Activated CD4-positive, CD25-positive, alpha-beta regulatory T cell treated with anti-CD3 and anti-CD28 coated beads, Interleukin-2, amount 50 U/mL, for 16 hours (primary cell): Measurements from ENCODE around the gene GYPC.
"Not testable (repeated sequence)": the region's sequence is repeated elsewhere in the genome, so short reads cannot be mapped to it uniquely, and the experiment has no call there.

Source experiments
- DNase-seq: peaks from one replicate; pipeline ENCODE4 v3.0.0-alpha.2; 2020; ENCODE audit warnings: low read depth, low spot score

The GYPC gene

DNA sequence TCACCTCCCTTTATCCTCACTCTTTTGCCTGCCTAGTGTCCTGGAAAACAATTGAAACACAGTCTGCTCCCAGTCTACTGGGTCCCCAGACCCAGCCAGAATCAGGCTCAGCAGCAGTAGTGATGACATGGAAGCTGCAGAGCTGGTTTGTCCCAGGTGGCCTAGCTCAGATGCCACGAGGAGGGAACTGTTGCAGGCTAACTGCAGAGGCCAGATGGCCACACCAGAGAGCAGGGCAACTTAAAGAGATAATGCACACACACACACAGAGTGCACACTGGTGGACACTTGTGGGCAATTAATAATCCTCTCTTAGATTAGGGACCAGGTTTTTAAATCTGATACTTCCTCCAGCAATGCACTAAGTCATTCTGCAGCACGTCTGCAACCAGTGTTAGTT, 42.4 kb downstream of the GYPC start:
- no peak for DNase-seq

- no peak for DNase-seq
Observed at GRCh38 chr2:126699018-126699417, 43.1 kb downstream of the GYPC start.

- no peak for DNase-seq
Observed at GRCh38 chr2:126699716-126700581, 44.0 kb downstream of the GYPC start.

DNA sequence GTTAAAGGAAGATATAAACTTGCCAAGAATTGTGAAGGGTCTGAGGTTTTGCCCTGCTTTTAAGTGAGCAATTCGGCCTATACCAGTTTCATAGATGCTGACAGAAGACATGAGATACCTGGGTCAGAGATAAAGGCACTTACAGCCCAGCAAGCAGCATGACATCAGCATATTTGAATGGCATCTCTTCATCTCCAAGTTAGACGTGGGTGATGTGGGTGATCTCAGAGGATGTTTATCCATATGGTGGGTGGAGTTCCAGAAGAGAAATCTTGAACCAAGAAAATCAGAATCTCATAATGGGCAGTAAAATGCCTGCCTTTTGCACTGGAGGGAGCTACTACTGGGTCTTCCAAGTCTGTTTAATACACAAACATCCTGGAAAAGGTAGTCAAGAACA, 44.7 kb downstream of the GYPC start:
- no peak for DNase-seq

DNA sequence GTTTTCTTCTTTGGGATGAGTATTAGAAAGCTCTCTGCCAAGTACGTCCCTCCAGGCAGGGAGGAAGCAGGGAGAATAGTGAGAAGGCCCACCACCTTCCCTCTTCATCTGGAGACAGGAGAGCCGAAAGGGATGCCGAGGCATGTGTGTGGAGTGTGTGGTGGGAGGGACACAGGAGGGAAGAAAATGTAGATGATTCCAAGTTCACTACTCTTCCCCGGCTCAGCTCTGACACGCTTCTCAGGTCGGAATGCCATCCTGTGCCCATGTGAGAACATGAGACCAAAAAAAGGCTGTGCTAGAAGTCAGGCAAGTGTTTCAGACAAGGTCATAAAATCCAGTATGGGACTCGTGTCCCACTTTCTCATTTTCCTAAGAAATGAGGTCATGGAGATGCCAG, 47.4 kb downstream of the GYPC start:
- DNase-seq = no peak

DNA sequence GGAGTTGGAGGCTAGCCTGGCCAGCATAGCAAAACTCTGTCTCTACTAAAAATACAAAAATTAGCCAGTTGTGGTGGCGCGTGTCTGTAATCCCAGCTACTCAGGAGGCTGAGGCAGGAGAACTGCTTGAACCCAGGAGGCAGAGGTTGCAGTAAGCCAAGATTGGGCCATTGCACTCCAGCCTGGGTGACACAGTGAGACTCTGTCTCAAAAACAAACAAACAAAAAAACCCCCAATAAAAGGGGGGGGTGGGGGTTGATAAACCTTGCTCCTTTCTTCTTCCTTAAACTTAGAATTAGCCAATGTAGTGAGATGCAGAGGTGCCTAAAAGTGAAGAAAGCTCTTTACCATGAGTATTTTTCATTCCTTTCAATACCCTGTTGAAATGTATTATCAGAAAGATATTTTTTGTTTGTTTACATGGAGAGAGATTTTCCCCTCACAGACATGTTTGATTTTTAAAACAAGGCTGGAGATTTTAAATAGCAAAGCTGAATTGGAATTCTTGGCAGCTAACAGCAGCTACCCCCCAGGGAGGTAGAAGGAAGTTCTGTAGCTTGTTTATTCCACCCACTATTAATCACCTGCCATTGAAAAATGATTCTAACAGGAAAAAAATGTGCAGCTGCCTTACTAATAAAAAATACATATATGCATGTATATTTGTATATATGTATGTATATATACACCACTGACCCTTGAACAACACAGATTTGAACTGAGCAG, 48.6 kb downstream of the GYPC start:
- no peak for DNase-seq

- no peak for DNase-seq
Observed at GRCh38 chr2:126707191-126707590, 51.2 kb downstream of the GYPC start.

DNA sequence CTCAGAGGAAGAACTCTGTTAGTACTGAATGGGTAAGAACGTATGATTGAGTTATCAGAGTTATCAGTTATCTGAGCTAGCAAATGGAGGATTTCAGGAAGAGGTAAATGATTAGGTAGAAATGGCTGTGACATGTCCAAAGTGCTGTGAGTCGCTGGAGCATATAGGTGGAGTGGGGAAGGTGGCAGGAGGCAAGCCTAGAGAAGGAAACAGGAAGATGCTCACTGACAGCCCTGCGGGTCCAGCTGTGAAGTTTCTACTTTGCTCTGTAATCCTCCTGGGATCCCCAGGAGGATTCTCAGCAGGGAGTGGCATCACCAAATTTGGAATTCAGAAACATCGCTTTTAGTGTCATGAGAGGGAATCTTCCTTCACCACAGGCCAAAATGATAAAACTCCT, 52.0 kb downstream of the GYPC start:
- no peak for DNase-seq

DNA sequence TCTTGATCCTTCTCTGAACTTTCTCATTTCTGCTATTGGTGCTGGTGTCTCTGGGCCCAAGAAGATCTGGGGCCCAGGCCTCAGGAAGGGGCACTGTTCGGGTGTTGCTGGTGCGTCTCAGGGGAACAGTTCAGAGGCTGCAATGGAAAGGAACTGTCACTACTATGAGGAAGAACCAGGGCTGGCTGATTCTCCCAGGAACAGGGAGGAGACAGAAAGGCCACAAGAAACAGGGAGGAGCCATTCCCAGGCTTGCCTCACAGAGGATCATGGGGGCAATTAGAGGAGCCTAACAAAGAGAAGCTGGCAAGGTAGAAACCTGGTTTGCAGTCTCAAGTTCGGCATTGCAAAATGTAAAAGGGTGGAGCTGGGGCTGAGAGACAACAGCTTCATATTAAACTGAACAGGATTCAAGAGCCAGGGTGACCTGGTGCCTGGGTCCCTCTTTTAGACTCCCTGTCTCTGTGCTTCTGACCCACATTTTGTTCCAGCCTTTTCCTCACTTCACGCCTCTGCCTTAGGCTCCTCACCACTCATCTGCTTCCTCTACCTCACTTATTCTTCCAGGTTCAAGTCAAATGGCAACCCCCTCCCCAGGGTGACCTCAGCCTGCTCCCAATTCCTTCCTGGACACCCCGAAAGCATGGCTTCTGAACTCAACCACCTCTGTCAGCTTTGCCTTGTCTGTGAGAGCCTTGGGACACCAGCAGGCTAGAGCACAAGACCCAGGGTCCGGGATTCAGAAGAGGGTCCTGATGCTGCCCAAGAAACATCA, 58.4 kb downstream of the GYPC start:
- no peak for DNase-seq

GRCh38 chr2:126715111-126715510, 59.2 kb downstream of the GYPC start:
- no peak for DNase-seq

DNA sequence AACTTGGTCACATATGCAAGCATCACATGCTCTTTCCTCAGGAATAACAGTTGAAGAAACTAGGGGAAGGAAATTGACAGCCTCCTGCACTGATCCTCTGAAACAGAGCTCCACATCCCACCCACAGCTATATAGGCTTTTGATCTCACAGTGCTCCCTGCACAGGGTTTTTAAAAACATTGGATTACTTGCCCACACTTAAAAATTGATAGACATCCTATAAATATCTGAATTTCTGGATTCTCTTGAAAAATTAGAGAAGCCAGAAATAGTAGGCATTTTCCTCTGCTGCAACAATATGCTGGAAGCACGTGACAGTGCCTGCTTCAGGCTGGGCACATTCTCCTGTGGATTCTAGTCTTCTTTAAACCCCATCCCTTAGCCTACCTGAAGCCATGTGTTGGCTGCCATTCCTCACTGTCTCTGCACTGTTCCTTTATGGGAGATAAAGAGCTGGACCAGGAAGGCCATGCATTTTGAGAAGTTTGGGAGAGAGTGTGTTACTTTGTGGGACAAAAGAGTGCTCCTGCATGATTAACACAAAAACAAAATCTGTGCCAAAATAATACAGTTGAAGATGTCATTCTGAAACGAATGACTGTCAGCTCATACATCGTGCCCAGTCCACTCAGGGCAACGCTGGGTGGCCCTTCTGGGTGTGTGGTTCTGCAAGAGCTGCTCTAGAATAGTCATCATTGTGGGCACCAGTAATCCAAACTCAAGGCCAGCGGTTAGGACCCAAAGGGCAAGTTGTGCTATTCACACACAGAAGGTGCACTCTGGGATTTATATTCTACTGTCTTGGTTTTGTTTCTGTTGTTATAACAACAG, 59.8 kb downstream of the GYPC start:
- no peak for DNase-seq

DNA sequence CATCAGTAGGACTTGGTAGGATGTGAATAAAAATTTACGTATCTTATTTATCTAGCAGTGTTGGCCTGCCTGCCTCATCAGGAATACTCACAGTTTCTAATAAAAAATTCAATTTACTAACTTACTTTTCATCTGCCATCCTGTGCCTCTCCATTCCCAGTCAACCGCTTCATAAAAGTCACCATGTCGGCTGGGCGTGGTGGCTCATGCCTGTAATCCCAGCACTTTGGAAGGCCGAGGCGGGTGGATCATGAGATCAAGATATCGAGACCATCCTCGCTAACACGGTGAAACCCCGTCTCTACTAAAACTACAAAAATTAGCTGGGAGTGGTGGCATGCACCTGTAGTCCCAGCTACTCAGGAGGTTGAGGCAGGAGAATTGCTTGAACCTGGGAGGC, 61.3 kb downstream of the GYPC start:
- DNase-seq = not testable (repeated sequence)

- no peak for DNase-seq
Observed at GRCh38 chr2:126717928-126718327, 62.0 kb downstream of the GYPC start.

- DNase-seq = no peak
Observed at GRCh38 chr2:126719191-126719832, 63.4 kb downstream of the GYPC start.

- DNase-seq = no peak
Observed at GRCh38 chr2:126719833-126720351, 63.9 kb downstream of the GYPC start.

DNA sequence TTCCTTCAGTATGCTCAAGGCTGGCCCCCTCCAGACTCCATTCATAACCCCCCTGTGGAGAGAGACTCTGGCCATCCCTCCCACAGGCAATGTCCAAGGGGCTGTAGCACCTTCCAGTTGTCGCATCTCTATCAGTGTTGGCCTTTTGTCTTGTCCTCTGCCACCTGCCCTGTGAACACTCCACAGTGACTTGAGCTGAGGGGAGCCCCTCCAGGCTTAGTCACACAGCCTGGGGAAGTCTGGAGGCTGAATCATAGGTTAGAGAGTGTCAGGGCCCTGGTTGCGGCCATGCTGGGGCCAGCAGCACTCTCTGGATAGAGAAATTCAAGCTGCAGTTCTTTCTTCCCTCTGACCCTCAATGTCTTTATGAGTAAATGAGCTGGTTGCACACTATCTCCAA, 64.7 kb downstream of the GYPC start:
- DNase-seq = no peak

DNA sequence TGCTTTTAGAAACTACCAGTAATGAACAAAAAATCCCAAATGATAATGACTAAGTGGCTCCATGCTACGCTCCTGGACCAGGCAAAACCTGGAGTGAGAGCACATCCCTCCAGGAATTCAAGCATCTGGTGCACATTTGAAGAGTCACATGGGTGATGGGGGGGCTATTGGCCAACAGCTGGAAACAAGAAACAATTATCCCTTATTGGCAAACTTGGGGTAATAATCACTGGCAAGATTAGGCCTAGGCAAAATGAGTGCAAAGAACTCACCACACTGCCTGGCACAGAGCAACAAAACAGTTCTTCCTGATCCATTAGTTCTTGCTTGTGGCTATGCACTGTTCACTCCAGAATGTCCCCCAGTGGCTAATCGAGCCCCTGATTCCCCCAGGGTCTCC, 66.1 kb downstream of the GYPC start:
- no peak for DNase-seq

GRCh38 chr2:126722546-126722945, 66.6 kb downstream of the GYPC start:
- no peak for DNase-seq

- DNase-seq = no peak
Observed at GRCh38 chr2:126723281-126723815, 67.4 kb downstream of the GYPC start.

GRCh38 chr2:126725580-126725979, 69.6 kb downstream of the GYPC start:
- no peak for DNase-seq
